Natural killer cell (primary cell): Measurements from ENCODE around the gene MMP26. TPM values are rescaled to one million over a fixed set of nuclear protein-coding genes. Genes with fewer than 3 reads are reported as not detected.

Source experiments
- ATAC-seq, 3 donors: fragments of 150-1000 bp in 2 of 3; fragments of 200-7000 bp in 1 of 3; cut with Tn5 transposase; 1 replicate in 1 of 3; 2 replicates in 2 of 3; pipeline ENCODE4 v1.10.0; 2021; ENCODE audit warnings: mild to moderate bottlenecking in 2 of 3, moderate library complexity in 2 of 3
- DNase-seq, 2 donors: peaks; one replicate each; pipeline versions ENCODE4 v3.0.0 to v3.0.0-alpha.2; 2013 to 2021; ENCODE audit warnings: mixed read lengths in 1 of 2
- H3K27ac ChIP-seq: one replicate; pipeline ENCODE4 v1.5.1; 2013; ENCODE audit warnings: mild to moderate bottlenecking, low read length
- H3K27me3 ChIP-seq: one replicate; pipeline ENCODE4 v1.6.1; 2013; ENCODE audit warnings: low read length; ENCODE audit not compliant: control insufficient read depth, insufficient read depth
- H3K36me3 ChIP-seq: one replicate; pipeline ENCODE4 v1.6.1; 2013; ENCODE audit warnings: low read length; ENCODE audit not compliant: control insufficient read depth, insufficient read depth
- H3K4me1 ChIP-seq: one replicate; pipeline ENCODE4 v1.6.1; 2013; ENCODE audit warnings: low read length; ENCODE audit not compliant: control insufficient read depth, insufficient read depth
- H3K4me3 ChIP-seq: one replicate; pipeline ENCODE4 v1.5.1; 2013; ENCODE audit warnings: low read length
- H3K9me3 ChIP-seq: one replicate; pipeline ENCODE4 v1.6.1; 2013; ENCODE audit warnings: low read length; ENCODE audit not compliant: control insufficient read depth, insufficient read depth
- H3K27ac Mint-ChIP-seq, 2 donors: one replicate each; pipeline ENCODE4 v1.8.0; 2022; ENCODE audit warnings: mild to moderate bottlenecking in 2 of 2, mixed read lengths in 2 of 2, moderate library complexity in 1 of 2
- H3K27me3 Mint-ChIP-seq, 2 donors: one replicate each; pipeline ENCODE4 v1.8.0; 2022; ENCODE audit warnings: low read depth in 2 of 2, mixed read lengths in 2 of 2
- H3K36me3 Mint-ChIP-seq: one replicate; pipeline ENCODE4 v1.8.0; 2022; ENCODE audit warnings: mixed read lengths
- H3K4me1 Mint-ChIP-seq, 2 donors: one replicate each; pipeline ENCODE4 v1.8.0; 2022; ENCODE audit warnings: mixed read lengths in 2 of 2
- H3K4me3 Mint-ChIP-seq: one replicate; pipeline ENCODE4 v1.8.0; 2022; ENCODE audit warnings: mild to moderate bottlenecking, moderate library complexity, mixed read lengths
- H3K9me3 Mint-ChIP-seq, 2 donors: one replicate each; pipeline ENCODE4 v1.8.0; 2022; ENCODE audit warnings: mixed read lengths in 2 of 2
- WGBS: methylation state at CpG from one replicate; pipeline ENCODE4 v1.1.7; 2013; ENCODE audit warnings: missing lambda C conversion rate; ENCODE audit not compliant: insufficient coverage; 5-methylcytosine and 5-hydroxymethylcytosine counted together
- intact Hi-C: fragments of 100-400 bp; cut with micrococcal nuclease; formaldehyde crosslinking; loops from one replicate; pipeline ENCODE4 v1.14.2; 2022
- total RNA-seq, 4 donors: library from RNA; stranded (reverse); fragments of 120-200 nt in 1 of 4; gene quantifications; one replicate each; pipeline versions ENCODE4 v1.2.3 to v1.2.4, GENCODE V29; 2013 to 2022
- TF ChIP-seq, protein P1 (sequence below): fragments of 200-600 bp; IDR thresholded peaks from one replicate; pipeline ENCODE4 v1.8.0; 2022; ENCODE audit warnings: antibody characterized with exemption

Gene MMP26
- total RNA-seq, 3 donors from 2014 or later (not counting 1 experiment from before 2014, with no cell fraction given), result not detected

DNA sequence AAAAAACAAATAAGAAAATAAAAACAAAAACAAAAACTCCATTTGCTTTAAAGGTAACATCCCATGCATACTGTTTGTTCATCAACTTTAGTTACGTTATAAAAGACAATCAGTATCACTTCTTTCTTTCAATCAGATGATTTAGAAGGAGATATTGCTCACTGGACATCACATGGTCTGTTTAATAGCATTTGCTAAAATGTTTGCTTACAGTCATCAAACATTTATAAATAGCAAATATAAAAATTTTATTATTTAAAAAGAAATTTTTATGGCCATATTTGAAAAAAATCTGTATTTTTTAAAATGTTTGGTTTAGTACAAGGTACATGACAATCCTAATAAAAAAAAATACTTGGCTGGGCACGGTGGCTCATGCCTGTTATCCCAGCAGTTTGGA, 22.6 kb downstream of the MMP26 start:
- TF ChIP-seq, protein P1, sequence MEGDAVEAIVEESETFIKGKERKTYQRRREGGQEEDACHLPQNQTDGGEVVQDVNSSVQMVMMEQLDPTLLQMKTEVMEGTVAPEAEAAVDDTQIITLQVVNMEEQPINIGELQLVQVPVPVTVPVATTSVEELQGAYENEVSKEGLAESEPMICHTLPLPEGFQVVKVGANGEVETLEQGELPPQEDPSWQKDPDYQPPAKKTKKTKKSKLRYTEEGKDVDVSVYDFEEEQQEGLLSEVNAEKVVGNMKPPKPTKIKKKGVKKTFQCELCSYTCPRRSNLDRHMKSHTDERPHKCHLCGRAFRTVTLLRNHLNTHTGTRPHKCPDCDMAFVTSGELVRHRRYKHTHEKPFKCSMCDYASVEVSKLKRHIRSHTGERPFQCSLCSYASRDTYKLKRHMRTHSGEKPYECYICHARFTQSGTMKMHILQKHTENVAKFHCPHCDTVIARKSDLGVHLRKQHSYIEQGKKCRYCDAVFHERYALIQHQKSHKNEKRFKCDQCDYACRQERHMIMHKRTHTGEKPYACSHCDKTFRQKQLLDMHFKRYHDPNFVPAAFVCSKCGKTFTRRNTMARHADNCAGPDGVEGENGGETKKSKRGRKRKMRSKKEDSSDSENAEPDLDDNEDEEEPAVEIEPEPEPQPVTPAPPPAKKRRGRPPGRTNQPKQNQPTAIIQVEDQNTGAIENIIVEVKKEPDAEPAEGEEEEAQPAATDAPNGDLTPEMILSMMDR, result no peak
- Histone ChIP-seq H3K4me3 (no peak overlapping the region), H3K4me1 (no peaks in the 10 kb centered on the region), H3K27me3 (no peaks in the 10 kb centered on the region), H3K36me3 (no peaks in the 10 kb centered on the region), H3K27ac (no peak overlapping the region), H3K9me3 (no peaks in the 10 kb centered on the region)
- no peaks in the 10 kb centered on the region for H3K9me3 Mint-ChIP-seq
- intact Hi-C loops, result no loop called here
- no peaks in the 10 kb centered on the region for H3K36me3 Mint-ChIP-seq
- H3K27ac Mint-ChIP-seq, result no peak overlapping the region
- no peaks in the 10 kb centered on the region for H3K4me1 Mint-ChIP-seq
- H3K4me3 Mint-ChIP-seq, result no peak overlapping the region
- 90% methylated on average over 1 of the region's 2 CpGs for WGBS
- DNase-seq (no peak), ATAC-seq (no peak)
- no peaks in the 10 kb centered on the region for H3K27me3 Mint-ChIP-seq

GRCh38 chr11:4740735-4741134, 36.2 kb downstream of the MMP26 start:
- no peaks in the 10 kb centered on the region for H3K9me3 ChIP-seq
- H3K4me1 ChIP-seq, result no peaks in the 10 kb centered on the region
- intact Hi-C loops, result no loop called here
- H3K27ac ChIP-seq, result no peak overlapping the region
- Mint-ChIP-seq H3K27me3 (peaks cover 6 to 13% of the 10 kb centered on the region in 2 donors), H3K27ac (no peak overlapping the region), H3K4me1 (no peaks in the 10 kb centered on the region), H3K36me3 (no peaks in the 10 kb centered on the region), H3K4me3 (no peak overlapping the region), H3K9me3 (peaks cover 3 to 5% of the 10 kb centered on the region in 2 donors)
- WGBS, result 86% methylated on average over 2 of the region's 2 CpGs
- H3K36me3 ChIP-seq, result no peaks in the 10 kb centered on the region
- DNase-seq (no peak), ATAC-seq (no peak)
- H3K27me3 ChIP-seq, result no peaks in the 10 kb centered on the region
- TF ChIP-seq, protein P1, result no peak
- no peak overlapping the region for H3K4me3 ChIP-seq

GRCh38 chr11:4748438-4748837, 43.9 kb downstream of the MMP26 start:
- no peaks in the 10 kb centered on the region for H3K27me3 ChIP-seq
- 93% methylated on average over 5 of the region's 6 CpGs for WGBS
- H3K9me3 Mint-ChIP-seq, result no peaks in the 10 kb centered on the region
- H3K4me1 ChIP-seq, result no peaks in the 10 kb centered on the region
- no peaks in the 10 kb centered on the region for H3K4me1 Mint-ChIP-seq
- H3K4me3 ChIP-seq, result no peak overlapping the region
- H3K36me3 Mint-ChIP-seq, result no peaks in the 10 kb centered on the region
- peaks cover 7 to 10% of the 10 kb centered on the region in 2 donors for H3K27me3 Mint-ChIP-seq
- H3K27ac Mint-ChIP-seq, result no peak overlapping the region
- H3K36me3 ChIP-seq, result no peaks in the 10 kb centered on the region
- no peaks in the 10 kb centered on the region for H3K9me3 ChIP-seq
- DNase-seq (no peak), ATAC-seq (no peak)
- H3K27ac ChIP-seq, result no peak overlapping the region
- TF ChIP-seq, protein P1, result no peak
- intact Hi-C loops, result no loop called here
- no peak overlapping the region for H3K4me3 Mint-ChIP-seq

- Mint-ChIP-seq H3K27me3 (peaks cover 7 to 10% of the 10 kb centered on the region in 2 donors), H3K4me3 (no peak overlapping the region), H3K27ac (no peak overlapping the region), H3K36me3 (no peaks in the 10 kb centered on the region), H3K9me3 (no peaks in the 10 kb centered on the region), H3K4me1 (no peaks in the 10 kb centered on the region)
- Histone ChIP-seq H3K9me3 (no peaks in the 10 kb centered on the region), H3K36me3 (no peaks in the 10 kb centered on the region), H3K27me3 (no peaks in the 10 kb centered on the region), H3K27ac (no peak overlapping the region), H3K4me1 (no peaks in the 10 kb centered on the region), H3K4me3 (no peak overlapping the region)
- TF ChIP-seq, protein P1, result no peak
- WGBS, result 93% methylated on average over 1 of the region's 1 CpG
- intact Hi-C loops, result no loop called here
- no peak for ATAC-seq
- no peak for DNase-seq
Measured at GRCh38 chr11:4751201-4751600, 46.6 kb downstream of the MMP26 start.
